Endothelial cell of umbilical vein (primary cell): ENCODE results near the gene TAF3. TPM values are rescaled to one million over a fixed set of nuclear protein-coding genes. Genes with fewer than 3 reads are reported as not detected.

Experiments used
- BruUV-seq: library from RNA; stranded (reverse); fragments of 400-500 nt; replicated peaks from 2 replicates; lab custom pipeline; 2021; lab: Mats Ljungman, UMichigan
- CTCF ChIA-PET: fragments of 300-600, 350-600 bp; sonication (Branson Sonifier 250); formaldehyde crosslinking; loops from one replicate; lab custom pipeline; 2021; ENCODE audit warnings: antibody characterized with exemption, inconsistent platforms; lab: Charles Lee
- POLR2A ChIA-PET: fragments of 300-600, 350-600 bp; sonication (Branson Sonifier 250); formaldehyde crosslinking; loops from one replicate; lab custom pipeline; 2021; ENCODE audit warnings: antibody characterized with exemption, inconsistent platforms; lab: Charles Lee
- DNase-seq: peaks from one replicate; pipeline ENCODE4 v3.0.0-alpha.2; 2011; ENCODE audit warnings: low read depth, low spot score
- FAIRE-seq: peaks from 2 replicates; lab custom pipeline; 2011; peaks lifted over from hg19 to GRCh38; lab: Jason Lieb, UNC
- H2AFZ ChIP-seq: 2 replicates; pipeline ENCODE4 v1.6.0; 2012; ENCODE audit warnings: low read depth, low read length, control low read depth, inconsistent platforms
- H3K27ac ChIP-seq: 2 replicates; pipeline ENCODE4 v1.5.1; 2011; ENCODE audit warnings: low read depth, mild to moderate bottlenecking, control low read depth, low read length, moderate library complexity; ENCODE audit not compliant: insufficient read depth
- H3K27me3 ChIP-seq, 2 experiments: 2 replicates each; pipeline versions ENCODE4 v1.6.0 to v1.6.1; 2011; ENCODE audit warnings: low read length in 2 of 2, mixed read lengths in 1 of 2; ENCODE audit not compliant: control insufficient read depth in 2 of 2, insufficient read depth in 2 of 2
- H3K36me3 ChIP-seq, 2 experiments: 2 replicates in 1 of 2; 3 replicates in 1 of 2; pipeline ENCODE4 v1.5.1; 2011; ENCODE audit warnings: low read length in 2 of 2, mild to moderate bottlenecking in 1 of 2, moderate library complexity in 1 of 2; ENCODE audit not compliant: control insufficient read depth in 2 of 2, insufficient read depth in 2 of 2; ENCODE audit errors: extremely low read depth in 1 of 2
- H3K4me1 ChIP-seq: 3 replicates; pipeline ENCODE4 v1.5.1; 2011; ENCODE audit warnings: mild to moderate bottlenecking, low read length; ENCODE audit not compliant: control insufficient read depth, insufficient read depth; ENCODE audit errors: extremely low read depth
- H3K4me2 ChIP-seq: 2 replicates; pipeline ENCODE4 v1.6.1; 2011; ENCODE audit warnings: low read length, control low read depth, mixed read lengths; ENCODE audit not compliant: insufficient read depth
- H3K4me3 ChIP-seq, 3 experiments: fragments of 200-600 bp in 1 of 3; sonication (generic), shearing (Covaris generic) in 1 of 3; replicated peaks in 1 of 3; 2 replicates each; pipeline ENCODE4 v1.5.1; 2011 to 2016; ENCODE audit warnings: control low read depth in 3 of 3, low read length in 3 of 3, mild to moderate bottlenecking in 2 of 3, inconsistent platforms in 1 of 3, low read depth in 1 of 3, moderate library complexity in 1 of 3; ENCODE audit not compliant: insufficient read depth in 1 of 3
- H3K79me2 ChIP-seq: 2 replicates; pipeline ENCODE4 v1.6.0; 2012; ENCODE audit warnings: low read length, inconsistent platforms; ENCODE audit not compliant: control insufficient read depth, insufficient read depth
- H3K9ac ChIP-seq: replicated peaks from 2 replicates; pipeline ENCODE3; 2011; ENCODE audit warnings: low read length, control low read depth; ENCODE audit not compliant: insufficient read depth; ENCODE audit errors: extremely low read depth
- H3K9me1 ChIP-seq: replicated peaks from 3 replicates; pipeline ENCODE4 v1.6.0; 2011; ENCODE audit warnings: mild to moderate bottlenecking, low read length; ENCODE audit not compliant: control insufficient read depth, insufficient read depth; ENCODE audit errors: extremely low read depth
- H3K9me3 ChIP-seq: replicated peaks from 2 replicates; pipeline ENCODE4 v1.5.1; 2012; ENCODE audit warnings: low read length, inconsistent platforms; ENCODE audit not compliant: control insufficient read depth, insufficient read depth
- H4K20me1 ChIP-seq: replicated peaks from 2 replicates; pipeline ENCODE3; 2011; ENCODE audit warnings: mild to moderate bottlenecking, low read length; ENCODE audit not compliant: control insufficient read depth, insufficient read depth; ENCODE audit errors: extremely low read depth
- CTCF ChIP-seq, 2 donors: IDR thresholded peaks; 1 replicate in 1 of 2; 2 replicates in 1 of 2; pipeline ENCODE4 v1.5.1; 2011; ENCODE audit warnings: low read length in 2 of 2, mild to moderate bottlenecking in 2 of 2, moderate library complexity in 2 of 2, control low read depth in 1 of 2, inconsistent platforms in 1 of 2, low read depth in 1 of 2; ENCODE audit not compliant: insufficient read depth in 1 of 2; ENCODE audit errors: extremely low read depth in 1 of 2
- EZH2 ChIP-seq: IDR thresholded peaks from 2 replicates; pipeline ENCODE4 v1.6.1; 2012; ENCODE audit warnings: borderline replicate concordance, low read depth, mild to moderate bottlenecking, moderate library complexity, low read length, inconsistent platforms; ENCODE audit not compliant: severe bottlenecking
- FOS ChIP-seq: IDR thresholded peaks from 2 replicates; pipeline ENCODE4 v1.6.1; 2011; ENCODE audit warnings: mild to moderate bottlenecking, low read length, moderate library complexity, borderline replicate concordance; ENCODE audit not compliant: insufficient read depth
- GATA2 ChIP-seq: IDR thresholded peaks from 2 replicates; pipeline ENCODE4 v1.7.0; 2011; ENCODE audit warnings: low read depth, mild to moderate bottlenecking, moderate library complexity, mixed read lengths, low read length; ENCODE audit not compliant: insufficient read length, insufficient read depth
- JUN ChIP-seq: IDR thresholded peaks from 2 replicates; pipeline ENCODE4 v1.6.1; 2011; ENCODE audit warnings: borderline replicate concordance, low read depth; ENCODE audit not compliant: insufficient read length, insufficient read depth
- MAX ChIP-seq: IDR thresholded peaks from 2 replicates; pipeline ENCODE4 v1.6.1; 2011; ENCODE audit not compliant: insufficient read depth, insufficient read length
- MYC ChIP-seq: IDR thresholded peaks from one replicate; pipeline ENCODE4 v1.6.1; 2011; ENCODE audit warnings: mild to moderate bottlenecking, low read depth, low read length
- POLR2A ChIP-seq: IDR thresholded peaks from 2 replicates; pipeline ENCODE4 v1.6.1; 2012; ENCODE audit warnings: low read depth, mild to moderate bottlenecking, control low read depth, low read length
- POLR2AphosphoS5 ChIP-seq: IDR thresholded peaks from 2 replicates; pipeline ENCODE4 v1.6.1; 2012; ENCODE audit warnings: low read depth, mild to moderate bottlenecking, control low read depth, low read length, moderate library complexity; ENCODE audit not compliant: insufficient read depth
- dilution Hi-C: fragments of 300-500 bp; cut with MboI; formaldehyde crosslinking; loops from one replicate; pipeline ENCODE4 v1.15.0; 2019; ENCODE audit warnings: low sequenced_read_pairs; ENCODE audit not compliant: extremely low pct_ligation_motif_present
- intact Hi-C: fragments of 100-400 bp; cut with micrococcal nuclease; formaldehyde crosslinking; loops from one replicate; pipeline ENCODE4 v1.10.0; 2022
- polyA plus RNA-seq, 4 experiments: library from polyadenylated mRNA; depleted of rRNA in 3 of 4; stranded (reverse) in 3 of 4; unstranded in 1 of 4; fragments of >200 nt; gene quantifications; 2 replicates each; pipeline versions ENCODE4 v1.2.1 to v1.2.3, GENCODE V29; 2011 to 2012; ENCODE audit warnings: missing spikeins in 1 of 4
- total RNA-seq: library from RNA; stranded (reverse); gene quantifications from 2 replicates; pipeline ENCODE4 v1.2.3, GENCODE V29; 2021

The TAF3 gene
- total and polyA plus RNA-seq, 2 donors (not counting 3 experiments of a cell fraction or from before 2014, with no cell fraction given) = 2.4 to 10.5 TPM

GRCh38 chr10:8049045-8049864, 230.9 kb downstream of the TAF3 start:
- Histone ChIP-seq H2AFZ (peak overlapping the region; percentile 26), H3K79me2 (peaks cover 39% of the 10 kb centered on the region), H3K9me1 (no peaks in the 10 kb centered on the region), H3K4me1 (peaks cover 57% of the 10 kb centered on the region), H3K27me3 (peaks cover 0 to 6% of the 10 kb centered on the region in 2 experiments), H4K20me1 (no peaks in the 10 kb centered on the region), H3K27ac (peak overlapping the region; percentile 96), H3K9ac (peak overlapping the region; percentile 90), H3K36me3 (no peaks in the 10 kb centered on the region), H3K4me2 (peak overlapping the region; percentile 82), H3K9me3 (no peaks in the 10 kb centered on the region), H3K4me3 (peak overlapping the region; percentile 57 to 59 (median 58))
- dilution Hi-C loops = no loop called here
- DNase-seq (no peak), FAIRE-seq (peak; percentile 44)
- no TSS peak for BruUV-seq
- CTCF ChIA-PET = interaction anchor here (1.7 to 2.4 kb wide), 2 partner anchors 177 kb away, joined by 7 to 9 read pairs; no protein-coding TSS in a partner anchor
- TF ChIP-seq POLR2A = no peak
- no peak for TF ChIP-seq JUN
- TF ChIP-seq MYC = no peak
- no peak for TF ChIP-seq GATA2
- TF ChIP-seq POLR2AphosphoS5 = no peak
- TF ChIP-seq EZH2 = no peak
- TF ChIP-seq CTCF (IDR thresholded peaks at IDR 0.05; ENCODE audit: extremely low read depth in 1 of 2, insufficient read depth in 1 of 2, low read depth in 1 of 2, low read length in 2 of 2) = no peak
- TF ChIP-seq MAX = no peak
- TF ChIP-seq FOS = no peak
- POLR2A ChIA-PET = interaction anchor here (1.0 kb wide), 1 partner anchor 10 kb away, joined by 3 read pairs; no protein-coding TSS in a partner anchor
- intact Hi-C loops = no loop called here
